Liver (tissue), 9 donors: ENCODE data around the gene BICRA. TPM values are rescaled to one million over a fixed set of nuclear protein-coding genes. Genes with fewer than 3 reads are reported as not detected.
"Not testable (repeated sequence)": the region's sequence is repeated elsewhere in the genome, so short reads cannot be mapped to it uniquely, and the experiment has no call there.

Experiments used
- DNase-seq: peaks from one replicate; pipeline ENCODE4 v3.0.0-alpha.2; 2017; ENCODE audit warnings: low spot score
- H3K27ac ChIP-seq, 2 donors: one replicate each; pipeline ENCODE4 v1.7.0; 2013; ENCODE audit warnings: inconsistent platforms in 2 of 2, low read length in 2 of 2, control low read depth in 1 of 2, low read depth in 1 of 2, mild to moderate bottlenecking in 1 of 2
- H3K27me3 ChIP-seq, 4 donors: one replicate each; pipeline versions ENCODE4 v1.6.1 to v1.7.0; 2013; ENCODE audit warnings: low read length in 3 of 4, inconsistent platforms in 1 of 4, mild to moderate bottlenecking in 1 of 4, moderate library complexity in 1 of 4; ENCODE audit not compliant: control insufficient read depth in 4 of 4, insufficient read depth in 4 of 4
- H3K36me3 ChIP-seq, 4 donors: one replicate each; pipeline versions ENCODE4 v1.6.1 to v1.7.0; 2013; ENCODE audit warnings: low read length in 3 of 4, mild to moderate bottlenecking in 3 of 4, low read depth in 1 of 4, moderate library complexity in 1 of 4; ENCODE audit not compliant: control insufficient read depth in 4 of 4, insufficient read depth in 3 of 4
- H3K4me1 ChIP-seq, 4 donors: one replicate each; pipeline versions ENCODE4 v1.6.1 to v1.7.0; 2013; ENCODE audit warnings: low read length in 3 of 4, mild to moderate bottlenecking in 3 of 4, moderate library complexity in 1 of 4; ENCODE audit not compliant: control insufficient read depth in 4 of 4, insufficient read depth in 4 of 4
- H3K4me3 ChIP-seq, 3 donors: one replicate each; pipeline versions ENCODE4 v1.6.1 to v1.7.0; 2013; ENCODE audit warnings: low read length in 3 of 3, control low read depth in 1 of 3, low read depth in 1 of 3, mild to moderate bottlenecking in 1 of 3
- H3K9ac ChIP-seq, 2 donors: one replicate each; pipeline ENCODE4 v1.7.0; 2013; ENCODE audit warnings: low read length in 2 of 2, mild to moderate bottlenecking in 2 of 2, moderate library complexity in 2 of 2, control low read depth in 1 of 2, low read depth in 1 of 2
- H3K9me3 ChIP-seq, 4 donors: one replicate each; pipeline versions ENCODE4 v1.6.1 to v1.7.0; 2013; ENCODE audit warnings: low read length in 3 of 4; ENCODE audit not compliant: control insufficient read depth in 4 of 4
- CTCF ChIP-seq: fragments of 150-350 bp; IDR thresholded peaks from 2 replicates; pipeline ENCODE4 v1.5.1; 2017; ENCODE audit warnings: improper control_type of control experiment, low read depth, low read length; ENCODE audit not compliant: missing input control
- EGR1 ChIP-seq, 2 donors: IDR thresholded peaks; 2 replicates each; pipeline ENCODE4 v1.6.1; 2016 to 2018; ENCODE audit warnings: antibody characterized with exemption in 2 of 2, low read depth in 2 of 2
- FOXA1 ChIP-seq: IDR thresholded peaks from 2 replicates; pipeline ENCODE4 v1.6.1; 2016; ENCODE audit warnings: antibody characterized with exemption
- FOXA2 ChIP-seq: IDR thresholded peaks from 2 replicates; pipeline ENCODE4 v1.6.1; 2016; ENCODE audit warnings: antibody characterized with exemption
- HNF4A ChIP-seq, 2 donors: conservative IDR thresholded peaks; 2 replicates each; pipeline ENCODE4 v1.6.1; 2016; ENCODE audit warnings: antibody characterized with exemption in 2 of 2, mild to moderate bottlenecking in 2 of 2
- HNF4G ChIP-seq: IDR thresholded peaks from 2 replicates; pipeline ENCODE4 v1.6.1; 2016; ENCODE audit warnings: antibody characterized with exemption
- JUND ChIP-seq, 2 donors: IDR thresholded peaks; 2 replicates each; pipeline ENCODE4 v1.6.1; 2016; ENCODE audit warnings: antibody characterized with exemption in 2 of 2
- MAX ChIP-seq: IDR thresholded peaks from 2 replicates; pipeline ENCODE4 v1.6.1; 2016; ENCODE audit warnings: antibody characterized with exemption
- NR2F2 ChIP-seq: IDR thresholded peaks from 2 replicates; pipeline ENCODE4 v1.6.1; 2016; ENCODE audit warnings: antibody characterized with exemption
- RAD21 ChIP-seq, 2 donors: IDR thresholded peaks; 2 replicates each; pipeline ENCODE4 v1.6.1; 2016; ENCODE audit warnings: antibody characterized with exemption in 2 of 2, mild to moderate bottlenecking in 2 of 2
- REST ChIP-seq: IDR thresholded peaks from 2 replicates; pipeline ENCODE4 v1.6.1; 2016; ENCODE audit warnings: antibody characterized with exemption, mild to moderate bottlenecking
- RXRA ChIP-seq, 2 donors: IDR thresholded peaks; 2 replicates each; pipeline ENCODE4 v1.6.1; 2017 to 2018; ENCODE audit warnings: antibody characterized with exemption in 2 of 2, mild to moderate bottlenecking in 1 of 2
- TAF1 ChIP-seq: conservative IDR thresholded peaks from 2 replicates; pipeline ENCODE4 v1.6.1; 2016; ENCODE audit warnings: antibody characterized with exemption, mild to moderate bottlenecking
- YY1 ChIP-seq: IDR thresholded peaks from 2 replicates; pipeline ENCODE4 v1.6.1; 2016; ENCODE audit warnings: antibody characterized with exemption, mild to moderate bottlenecking
- ZBTB33 ChIP-seq: IDR thresholded peaks from 2 replicates; pipeline ENCODE4 v1.6.1; 2016; ENCODE audit warnings: antibody characterized with exemption
- WGBS: extraction: QIAGEN DNeasy Blood & Tissue Kit; methylation state at CpG from one replicate; pipeline ENCODE4 v1.1.7; 2013; 5-methylcytosine and 5-hydroxymethylcytosine counted together
- polyA plus RNA-seq, 2 donors: library from polyadenylated mRNA; stranded (reverse) in 1 of 2; unstranded in 1 of 2; fragments of 200-250 nt in 1 of 2; fragments of >200 nt in 1 of 2; fragmentation: Nextera tagmentation in 1 of 2; extraction: Ambion mirVana in 1 of 2; gene quantifications; one replicate each; pipeline versions ENCODE4 v1.2.1 to v1.2.3, GENCODE V29; 2013 to 2015
- total RNA-seq, 2 donors: library from RNA; depleted of rRNA; stranded (reverse); fragments of >200 nt; gene quantifications; one replicate each; pipeline ENCODE4 v1.2.3, GENCODE V29; 2014
- TF ChIP-seq, protein P1 (sequence below): IDR thresholded peaks from 2 replicates; pipeline ENCODE4 v1.6.1; 2016; ENCODE audit warnings: antibody characterized with exemption
- donor health status: healthy.
- donor health status: healthy.
- donor health status: healthy.
- donor health status: healthy.
- donor health status: healthy.

BICRA gene
- total and polyA plus RNA-seq, 4 donors = 0.63 to 8.9 (median 3.0) TPM

DNA sequence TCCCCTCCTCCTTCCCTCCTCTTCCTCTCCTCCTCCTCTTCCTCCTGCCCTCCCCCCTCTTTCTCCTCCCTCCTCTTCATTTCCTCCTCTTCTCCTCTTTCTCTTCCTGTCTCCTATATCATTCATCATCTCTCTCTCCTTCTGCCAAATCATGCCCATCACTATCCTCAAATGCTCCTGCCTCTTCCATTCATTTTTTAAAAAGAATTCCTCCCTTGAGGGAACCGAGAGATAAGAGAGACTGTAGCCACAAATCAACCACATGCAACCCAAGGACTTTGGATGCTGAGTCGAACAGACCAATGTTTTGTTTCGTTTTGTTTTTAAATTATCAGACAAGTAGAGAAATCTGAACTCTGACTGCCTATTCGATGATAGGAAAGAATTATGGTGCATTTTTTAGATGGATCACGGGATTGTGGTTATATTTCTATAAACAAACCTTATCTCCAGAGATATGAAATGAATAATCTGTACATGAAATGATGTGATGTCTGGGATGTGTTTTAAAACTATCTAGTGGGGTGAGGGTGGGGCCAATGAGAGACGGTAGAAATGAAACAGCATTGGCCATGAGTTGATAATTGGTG, 26.5 kb upstream of the BICRA start:
- H3K9me3 ChIP-seq = peaks cover 0 to 6% (median 3%) of the 10 kb centered on the region in 4 donors
- no peaks in the 10 kb centered on the region for H3K27me3 ChIP-seq
- H3K4me1 ChIP-seq = no peaks in the 10 kb centered on the region
- 44% methylated on average over 6 of the region's 6 CpGs for WGBS
- H3K36me3 ChIP-seq = no peaks in the 10 kb centered on the region
- no peak overlapping the region for H3K4me3 ChIP-seq
- DNase-seq = no peak
- H3K9ac ChIP-seq = no peak overlapping the region
- H3K27ac ChIP-seq = no peak overlapping the region
- TF ChIP-seq RXRA (IDR thresholded peaks at IDR 0.05) = no peak
- TF ChIP-seq NR2F2 = peak; percentile 12

- H3K27me3 ChIP-seq, H3K36me3 ChIP-seq, DNase-seq, H3K4me3 ChIP-seq, H3K27ac ChIP-seq, H3K9ac ChIP-seq, H3K9me3 ChIP-seq, H3K4me1 ChIP-seq: not testable (repeated sequence)
- 96% methylated on average over 1 of the region's 1 CpG for WGBS
Measured at GRCh38 chr19:47583161-47583560, 25.8 kb upstream of the BICRA start.

- 95% methylated on average over 4 of the region's 4 CpGs for WGBS
- Histone ChIP-seq H3K36me3 (no peaks in the 10 kb centered on the region), H3K27me3 (no peaks in the 10 kb centered on the region), H3K4me1 (no peaks in the 10 kb centered on the region), H3K9me3 (peaks cover 0 to 6% (median 3%) of the 10 kb centered on the region in 4 donors), H3K9ac (no peak overlapping the region), H3K27ac (no peak overlapping the region), H3K4me3 (no peak overlapping the region)
- no peak for DNase-seq
- no peak for TF ChIP-seq RXRA (IDR thresholded peaks at IDR 0.05)
- TF ChIP-seq, protein P1, sequence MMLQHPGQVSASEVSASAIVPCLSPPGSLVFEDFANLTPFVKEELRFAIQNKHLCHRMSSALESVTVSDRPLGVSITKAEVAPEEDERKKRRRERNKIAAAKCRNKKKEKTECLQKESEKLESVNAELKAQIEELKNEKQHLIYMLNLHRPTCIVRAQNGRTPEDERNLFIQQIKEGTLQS = no peak
- TF ChIP-seq FOXA1 = no peak
- no peak for TF ChIP-seq REST
- TF ChIP-seq NR2F2 = no peak
- TF ChIP-seq HNF4G = no peak
- TF ChIP-seq MAX = no peak
Measured at GRCh38 chr19:47587295-47587694, 21.6 kb upstream of the BICRA start.

- WGBS = 64% methylated on average over 7 of the region's 7 CpGs
- peaks cover 0 to 6% (median 3%) of the 10 kb centered on the region in 4 donors for H3K9me3 ChIP-seq
- H3K4me3 ChIP-seq = no peak overlapping the region
- H3K9ac ChIP-seq = no peak overlapping the region
- no peaks in the 10 kb centered on the region for H3K27me3 ChIP-seq
- no peak overlapping the region for H3K27ac ChIP-seq
- no peaks in the 10 kb centered on the region for H3K4me1 ChIP-seq
- no peak for DNase-seq
- no peaks in the 10 kb centered on the region for H3K36me3 ChIP-seq
- TF ChIP-seq HNF4A (conservative IDR thresholded peaks at IDR 0.05) (no peak), EGR1 (IDR thresholded peaks at IDR 0.05; ENCODE audit: low read depth in 2 of 2) (no peak), RXRA (IDR thresholded peaks at IDR 0.05) (no peak), NR2F2 (no peak), ZBTB33 (no peak), TAF1 (no peak), FOXA2 (no peak), YY1 (no peak), FOXA1 (no peak), CTCF (no peak), RAD21 (IDR thresholded peaks at IDR 0.05) (no peak), JUND (IDR thresholded peaks at IDR 0.05) (no peak), MAX (no peak)
Measured at GRCh38 chr19:47589824-47590223, 19.1 kb upstream of the BICRA start.
